Esophagus squamous epithelium (tissue), 4 donors: ENCODE measurements around the gene TMEM190.

ENCODE experiments used
- POLR2A ChIP-seq, 4 donors: fragments of 450-650 bp; IDR thresholded peaks; one replicate each; pipeline ENCODE4 v1.6.1; 2017; ENCODE audit warnings: antibody characterized with exemption in 4 of 4, mild to moderate bottlenecking in 4 of 4, moderate library complexity in 3 of 4
- TF ChIP-seq, protein P1 (sequence below), 6 experiments: fragments of 450-650 bp in 4 of 6; fragments of 200-600 bp in 2 of 6; sonication (generic) in 2 of 6; IDR thresholded peaks; one replicate each; pipeline ENCODE4 v1.5.1; 2016 to 2019; ENCODE audit warnings: antibody characterized with exemption in 6 of 6, mild to moderate bottlenecking in 4 of 6, moderate library complexity in 4 of 6

DNA sequence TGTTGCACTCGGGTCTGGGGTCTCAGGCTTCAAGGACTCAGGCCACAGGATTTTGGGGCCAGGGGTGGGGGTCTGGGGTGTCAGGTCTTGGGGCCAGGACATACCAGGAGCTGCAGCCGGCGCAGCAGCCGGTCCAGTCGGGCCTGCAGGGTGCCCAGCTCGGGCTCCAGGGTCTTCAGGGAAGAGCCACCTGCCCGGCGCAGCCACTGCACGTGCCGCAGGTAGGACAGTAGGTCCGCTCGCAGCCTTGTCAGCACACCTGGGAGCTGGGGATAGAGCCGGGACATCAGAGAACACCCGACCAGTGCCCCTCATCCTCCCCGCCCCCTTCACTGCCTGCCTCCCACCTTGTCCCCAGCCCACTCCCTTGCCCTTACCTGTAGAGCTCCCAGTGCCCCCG lies 8.5 kb upstream of the TMEM190 start:
- TF ChIP-seq, protein P1, sequence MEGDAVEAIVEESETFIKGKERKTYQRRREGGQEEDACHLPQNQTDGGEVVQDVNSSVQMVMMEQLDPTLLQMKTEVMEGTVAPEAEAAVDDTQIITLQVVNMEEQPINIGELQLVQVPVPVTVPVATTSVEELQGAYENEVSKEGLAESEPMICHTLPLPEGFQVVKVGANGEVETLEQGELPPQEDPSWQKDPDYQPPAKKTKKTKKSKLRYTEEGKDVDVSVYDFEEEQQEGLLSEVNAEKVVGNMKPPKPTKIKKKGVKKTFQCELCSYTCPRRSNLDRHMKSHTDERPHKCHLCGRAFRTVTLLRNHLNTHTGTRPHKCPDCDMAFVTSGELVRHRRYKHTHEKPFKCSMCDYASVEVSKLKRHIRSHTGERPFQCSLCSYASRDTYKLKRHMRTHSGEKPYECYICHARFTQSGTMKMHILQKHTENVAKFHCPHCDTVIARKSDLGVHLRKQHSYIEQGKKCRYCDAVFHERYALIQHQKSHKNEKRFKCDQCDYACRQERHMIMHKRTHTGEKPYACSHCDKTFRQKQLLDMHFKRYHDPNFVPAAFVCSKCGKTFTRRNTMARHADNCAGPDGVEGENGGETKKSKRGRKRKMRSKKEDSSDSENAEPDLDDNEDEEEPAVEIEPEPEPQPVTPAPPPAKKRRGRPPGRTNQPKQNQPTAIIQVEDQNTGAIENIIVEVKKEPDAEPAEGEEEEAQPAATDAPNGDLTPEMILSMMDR (IDR thresholded peaks at IDR 0.05): no peak
- no peak for TF ChIP-seq POLR2A (IDR thresholded peaks at IDR 0.05)
